ENCODE data around the gene ING2.

- no peak for TF ChIP-seq POLR2AphosphoS5 (IDR thresholded peaks at IDR 0.05; ENCODE audit: borderline replicate concordance, low read depth, low read length)
- TF ChIP-seq EZH2 (IDR thresholded peaks at IDR 0.05) = no peak
- no peak for TF ChIP-seq FOXP2 (optimal IDR thresholded peaks at IDR 0.05; ENCODE audit: control extremely low read depth, extremely low read length, insufficient read depth)
These were observed 1.5 kb downstream of the ING2 start for GRCh38 chr4:183506389-183506735.

Data from SK-N-MC (cell line).